KMS-11 (cell line): ENCODE results near the gene CLMP.
"Not testable (repeated sequence)": the region's sequence is repeated elsewhere in the genome, so short reads cannot be mapped to it uniquely, and the experiment has no call there.

Source experiments
- H2AFZ ChIP-seq: fragments of 200-600 bp; sonication (generic); 2 replicates; pipeline ENCODE4 v1.6.1; 2016; ENCODE audit warnings: antibody characterized with exemption, mixed run types, low read depth
- H3K27ac ChIP-seq: fragments of 200-600 bp; sonication (generic); 2 replicates; pipeline ENCODE4 v1.6.1; 2016; ENCODE audit warnings: mild to moderate bottlenecking, mixed run types
- H3K27me3 ChIP-seq: fragments of 200-600 bp; sonication (generic); 2 replicates; pipeline ENCODE4 v1.6.1; 2017; ENCODE audit warnings: mild to moderate bottlenecking, low read depth, mixed run types, moderate library complexity; ENCODE audit not compliant: insufficient read depth
- H3K36me3 ChIP-seq: fragments of 200-600 bp; sonication (generic); 2 replicates; pipeline ENCODE4 v1.6.1; 2017; ENCODE audit warnings: mild to moderate bottlenecking, mixed run types; ENCODE audit not compliant: insufficient read depth
- H3K4me1 ChIP-seq: fragments of 200-600 bp; sonication (generic); 2 replicates; pipeline ENCODE4 v1.6.1; 2016; ENCODE audit warnings: mild to moderate bottlenecking, low read depth, mixed run types; ENCODE audit not compliant: poor library complexity, severe bottlenecking
- H3K4me2 ChIP-seq: fragments of 200-600 bp; sonication (generic); 2 replicates; pipeline ENCODE4 v1.7.0; 2016; ENCODE audit warnings: mild to moderate bottlenecking, mixed run types
- H3K4me3 ChIP-seq: fragments of 200-600 bp; sonication (generic); IDR thresholded peaks from 2 replicates; pipeline ENCODE4 v1.6.1; 2017; ENCODE audit warnings: low read depth, low read length, mixed read lengths; ENCODE audit not compliant: insufficient read depth
- H3K79me2 ChIP-seq: fragments of 200-600 bp; sonication (generic); 2 replicates; pipeline ENCODE4 v1.6.1; 2016; ENCODE audit warnings: low read depth, mixed run types; ENCODE audit not compliant: insufficient read depth
- H3K9ac ChIP-seq: fragments of 200-600 bp; sonication (generic); 2 replicates; pipeline ENCODE4 v1.6.1; 2016; ENCODE audit warnings: mild to moderate bottlenecking, mixed run types
- H4K20me1 ChIP-seq: fragments of 200-600 bp; sonication (generic); 2 replicates; pipeline ENCODE4 v1.6.1; 2016; ENCODE audit warnings: mild to moderate bottlenecking, mixed run types; ENCODE audit not compliant: insufficient read depth
- CTCF ChIP-seq: fragments of 200-600 bp; sonication (generic); conservative IDR thresholded peaks from 2 replicates; pipeline ENCODE4 v1.6.1; 2017; ENCODE audit warnings: low read depth, mild to moderate bottlenecking, antibody characterized with exemption, low read length, moderate library complexity, mixed read lengths

The CLMP gene

GRCh38 chr11:123206791-123207434, 11.9 kb upstream of the CLMP start:
- no peak overlapping the region for H3K27ac ChIP-seq
- no peak for TF ChIP-seq CTCF
- H2AFZ ChIP-seq = no peak overlapping the region
- no peak overlapping the region for H3K4me2 ChIP-seq
- H3K27me3 ChIP-seq = no peaks in the 10 kb centered on the region
- no peaks in the 10 kb centered on the region for H3K36me3 ChIP-seq
- H3K4me1 ChIP-seq = no peaks in the 10 kb centered on the region
- H3K4me3 ChIP-seq = no peak overlapping the region
- H3K9ac ChIP-seq = no peak overlapping the region
- H3K79me2 ChIP-seq = no peaks in the 10 kb centered on the region
- no peaks in the 10 kb centered on the region for H4K20me1 ChIP-seq

GRCh38 chr11:123206055-123206454, 11.0 kb upstream of the CLMP start:
- H3K4me2 ChIP-seq, H3K9ac ChIP-seq, H2AFZ ChIP-seq, H3K4me3 ChIP-seq, H3K79me2 ChIP-seq, H3K27ac ChIP-seq, H3K36me3 ChIP-seq, H3K27me3 ChIP-seq, H3K4me1 ChIP-seq, H4K20me1 ChIP-seq: not testable (repeated sequence)

GRCh38 chr11:123203934-123204333, 8.9 kb upstream of the CLMP start:
- Histone ChIP-seq H2AFZ (no peak overlapping the region), H3K36me3 (no peaks in the 10 kb centered on the region), H3K4me3 (no peak overlapping the region), H3K27ac (no peak overlapping the region), H3K9ac (no peak overlapping the region), H3K79me2 (no peaks in the 10 kb centered on the region), H4K20me1 (no peaks in the 10 kb centered on the region), H3K4me2 (no peak overlapping the region), H3K4me1 (no peaks in the 10 kb centered on the region), H3K27me3 (no peaks in the 10 kb centered on the region)
- TF ChIP-seq CTCF = no peak

DNA sequence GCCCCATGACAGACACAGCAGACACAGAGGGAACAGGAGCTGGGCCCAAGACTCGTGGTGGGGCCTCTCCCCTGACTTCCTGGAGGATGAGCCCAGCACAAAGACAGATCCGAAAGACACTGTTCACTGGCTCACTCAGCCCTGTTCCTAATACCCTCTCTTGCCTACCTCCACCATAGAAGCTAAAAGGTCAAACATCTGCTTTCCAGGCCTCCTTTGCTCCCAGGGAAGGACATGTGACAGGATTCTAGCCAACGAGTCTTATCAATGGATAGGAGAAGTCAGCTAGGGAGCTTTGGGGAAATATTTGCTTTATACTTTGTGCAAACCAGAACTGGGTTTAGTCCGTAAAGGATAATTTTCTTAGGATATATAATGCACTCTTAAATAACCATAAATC, 8.4 kb upstream of the CLMP start:
- no peak overlapping the region for H3K4me3 ChIP-seq
- H2AFZ ChIP-seq = no peak overlapping the region
- no peak for TF ChIP-seq CTCF
- H3K4me1 ChIP-seq = no peaks in the 10 kb centered on the region
- H3K27me3 ChIP-seq = no peaks in the 10 kb centered on the region
- no peaks in the 10 kb centered on the region for H3K36me3 ChIP-seq
- no peaks in the 10 kb centered on the region for H4K20me1 ChIP-seq
- no peak overlapping the region for H3K9ac ChIP-seq
- no peak overlapping the region for H3K27ac ChIP-seq
- no peak overlapping the region for H3K4me2 ChIP-seq
- no peaks in the 10 kb centered on the region for H3K79me2 ChIP-seq

- no peaks in the 10 kb centered on the region for H3K36me3 ChIP-seq
- H4K20me1 ChIP-seq = no peaks in the 10 kb centered on the region
- no peaks in the 10 kb centered on the region for H3K27me3 ChIP-seq
- H3K9ac ChIP-seq = no peak overlapping the region
- no peak for TF ChIP-seq CTCF
- no peak overlapping the region for H3K4me3 ChIP-seq
- no peak overlapping the region for H2AFZ ChIP-seq
- H3K79me2 ChIP-seq = no peaks in the 10 kb centered on the region
- no peaks in the 10 kb centered on the region for H3K4me1 ChIP-seq
- no peak overlapping the region for H3K4me2 ChIP-seq
- H3K27ac ChIP-seq = no peak overlapping the region
Observed at GRCh38 chr11:123202155-123203151, 7.4 kb upstream of the CLMP start.
